ENCODE measurements around the gene NPAS3. TPM values are rescaled to one million over a fixed set of nuclear protein-coding genes. Genes with fewer than 3 reads are reported as not detected.

NPAS3 gene
- total RNA-seq, 4 donors from 2014 or later = 1.5 to 12.3 (median 3.4) TPM

DNA sequence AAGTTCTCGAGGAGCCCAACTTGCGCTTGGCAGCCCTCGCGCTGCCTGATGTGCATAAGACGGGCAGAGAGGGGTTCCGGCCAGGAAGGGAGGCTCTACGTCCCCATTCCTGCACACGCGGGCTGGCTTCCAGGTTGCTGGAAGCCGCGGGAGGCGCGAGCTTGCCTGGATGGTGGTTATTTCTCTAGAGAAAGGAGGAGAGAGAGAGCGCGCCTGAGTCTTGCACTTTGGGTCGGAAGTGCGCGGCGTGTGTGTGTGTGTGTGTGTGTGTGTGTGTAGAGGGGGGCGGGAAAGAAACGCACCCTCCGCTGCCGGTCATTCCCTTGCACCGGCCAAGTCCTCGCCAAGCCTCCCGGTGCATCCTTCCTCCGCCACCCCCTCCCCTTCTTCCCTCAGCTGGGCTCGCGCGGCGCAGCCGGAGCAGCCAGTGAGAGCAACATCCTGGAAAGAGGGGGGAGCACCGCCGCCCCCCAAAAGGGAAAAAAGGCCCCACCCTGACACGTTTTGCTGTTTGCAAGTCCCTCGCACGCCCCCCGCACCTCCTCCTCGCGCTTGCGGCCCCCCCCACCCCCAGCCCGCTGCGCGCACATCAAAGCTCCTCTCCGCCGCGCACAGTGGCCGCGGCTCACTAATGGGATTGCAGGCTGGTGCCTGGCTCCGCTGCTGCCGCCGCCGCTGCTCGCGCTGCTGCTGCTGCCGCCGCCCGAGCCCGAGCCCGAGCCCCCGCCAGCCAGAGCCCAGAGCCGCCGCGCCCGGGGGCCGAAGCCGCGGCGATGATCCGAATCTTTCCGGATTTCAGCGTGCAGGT lies 4.4 kb upstream of the NPAS3 start:
- DNase-seq (ENCODE audit: low spot score in 2 of 2) = no peak
- Histone ChIP-seq H3K4me1 (peaks cover 0 to 37% (median 8%) of the 10 kb centered on the region in 4 donors), H3K4me3 (peak overlapping the region; percentile 36 to 58 (median 45)), H3K27ac (peak overlapping the region in 1 of 4 donors; percentile 20), H3K36me3 (no peaks in the 10 kb centered on the region), H3K9me3 (no peaks in the 10 kb centered on the region), H3K27me3 (peaks cover 0 to 31% of the 10 kb centered on the region in 2 donors)
- TF ChIP-seq EP300 (IDR thresholded peaks at IDR 0.05) (no peak), POLR2A (IDR thresholded peaks at IDR 0.05) (no peak)
- TF ChIP-seq, protein P1, sequence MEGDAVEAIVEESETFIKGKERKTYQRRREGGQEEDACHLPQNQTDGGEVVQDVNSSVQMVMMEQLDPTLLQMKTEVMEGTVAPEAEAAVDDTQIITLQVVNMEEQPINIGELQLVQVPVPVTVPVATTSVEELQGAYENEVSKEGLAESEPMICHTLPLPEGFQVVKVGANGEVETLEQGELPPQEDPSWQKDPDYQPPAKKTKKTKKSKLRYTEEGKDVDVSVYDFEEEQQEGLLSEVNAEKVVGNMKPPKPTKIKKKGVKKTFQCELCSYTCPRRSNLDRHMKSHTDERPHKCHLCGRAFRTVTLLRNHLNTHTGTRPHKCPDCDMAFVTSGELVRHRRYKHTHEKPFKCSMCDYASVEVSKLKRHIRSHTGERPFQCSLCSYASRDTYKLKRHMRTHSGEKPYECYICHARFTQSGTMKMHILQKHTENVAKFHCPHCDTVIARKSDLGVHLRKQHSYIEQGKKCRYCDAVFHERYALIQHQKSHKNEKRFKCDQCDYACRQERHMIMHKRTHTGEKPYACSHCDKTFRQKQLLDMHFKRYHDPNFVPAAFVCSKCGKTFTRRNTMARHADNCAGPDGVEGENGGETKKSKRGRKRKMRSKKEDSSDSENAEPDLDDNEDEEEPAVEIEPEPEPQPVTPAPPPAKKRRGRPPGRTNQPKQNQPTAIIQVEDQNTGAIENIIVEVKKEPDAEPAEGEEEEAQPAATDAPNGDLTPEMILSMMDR (IDR thresholded peaks at IDR 0.05) = no peak
- WGBS, 2 donors = 0% methylated on average over 22 to 48 of the region's 72 CpGs

- no peak for DNase-seq (ENCODE audit: low spot score in 2 of 2)
- peak overlapping the region in 1 of 4 donors; percentile 20 for H3K27ac ChIP-seq
- H3K36me3 ChIP-seq = no peaks in the 10 kb centered on the region
These were observed 3.6 kb upstream of the NPAS3 start for GRCh38 chr14:32934881-32935633.

DNA sequence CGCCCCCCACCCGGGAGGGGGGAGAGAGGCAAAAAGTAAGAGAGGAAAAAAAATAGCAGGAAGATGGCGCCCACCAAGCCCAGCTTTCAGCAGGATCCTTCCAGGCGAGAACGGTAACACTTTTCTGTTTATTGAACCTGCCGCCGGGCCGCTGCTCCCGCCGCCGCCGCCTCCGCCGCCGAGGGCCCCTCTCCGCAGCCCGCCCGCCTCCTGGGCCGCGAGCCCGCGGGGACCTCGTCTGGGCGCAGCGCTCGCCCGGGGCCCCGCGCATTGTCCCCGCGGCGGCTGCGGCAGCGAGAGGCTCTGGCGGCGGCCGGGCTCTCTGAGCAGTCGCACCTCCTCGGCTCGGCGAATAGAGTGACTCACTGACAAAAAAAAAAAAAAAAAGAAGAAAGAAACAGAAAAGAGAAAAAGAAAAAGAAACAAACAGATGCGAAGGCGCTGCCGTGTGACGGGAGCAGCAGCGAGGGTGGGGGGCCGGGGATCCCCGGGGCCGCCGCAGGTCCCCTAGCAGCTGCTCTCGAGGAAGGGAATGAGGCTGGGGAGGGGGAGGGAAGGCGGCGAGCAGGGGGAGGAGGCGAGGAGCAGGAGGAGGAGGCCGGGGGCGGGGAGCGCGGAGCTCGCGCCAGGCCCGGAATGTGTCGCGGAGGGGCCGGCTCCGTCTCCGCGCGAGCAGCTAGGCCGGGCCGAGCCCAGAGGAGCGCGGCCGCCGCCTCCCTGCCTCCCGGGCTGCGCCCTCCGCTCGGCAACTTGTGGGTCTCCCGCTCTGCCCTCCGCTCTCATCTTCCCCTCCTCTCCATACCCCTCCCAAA lies 781 bp downstream of the NPAS3 start:
- DNase-seq (ENCODE audit: low spot score in 2 of 2) = peak; percentile 55 to 75
- Histone ChIP-seq H3K4me1 (peaks cover 0 to 24% (median 5%) of the 10 kb centered on the region in 4 donors), H3K4me3 (peak overlapping the region; percentile 52 to 85 (median 66)), H3K36me3 (no peaks in the 10 kb centered on the region), H3K27me3 (peaks cover 0 to 24% of the 10 kb centered on the region in 2 donors), H3K27ac (peak overlapping the region; percentile 58 to 94 (median 80)), H3K9me3 (no peaks in the 10 kb centered on the region)
- WGBS, 2 donors = 0 to 1% methylated on average over 78 to 79 of the region's 80 CpGs
- TF ChIP-seq POLR2A (IDR thresholded peaks at IDR 0.05) (peak in 1 of 2 donors; percentile 20), EP300 (IDR thresholded peaks at IDR 0.05) (peak in 1 of 2 donors; percentile 48)
- TF ChIP-seq, protein P1 (IDR thresholded peaks at IDR 0.05) = no peak

More at GRCh38 chr14:32934881-32935633, 3.6 kb upstream of the NPAS3 start:
- Histone ChIP-seq H3K9me3 (no peaks in the 10 kb centered on the region), H3K27me3 (peaks cover 0 to 31% of the 10 kb centered on the region in 2 donors), H3K4me1 (peaks cover 0 to 39% (median 8%) of the 10 kb centered on the region in 4 donors), H3K4me3 (peak overlapping the region; percentile 36 to 58 (median 40))
- WGBS, 2 donors = 13 to 19% methylated on average over 16 to 40 of the region's 42 CpGs
- no peak for TF ChIP-seq EP300 (IDR thresholded peaks at IDR 0.05)
- TF ChIP-seq POLR2A (IDR thresholded peaks at IDR 0.05) = no peak
- TF ChIP-seq, protein P1 (IDR thresholded peaks at IDR 0.05) = no peak

GRCh38 chr14:32940066-32940651 lies 1.5 kb downstream of the NPAS3 start:
- peak in 1 of 2 donors; percentile 1 for TF ChIP-seq EP300 (IDR thresholded peaks at IDR 0.05)
- TF ChIP-seq, protein P1 (IDR thresholded peaks at IDR 0.05) = no peak
- Histone ChIP-seq H3K27me3 (peaks cover 0 to 22% of the 10 kb centered on the region in 2 donors), H3K36me3 (no peaks in the 10 kb centered on the region), H3K4me1 (peaks cover 0 to 21% (median 5%) of the 10 kb centered on the region in 4 donors), H3K9me3 (no peaks in the 10 kb centered on the region), H3K27ac (peak overlapping the region; percentile 58 to 94 (median 80)), H3K4me3 (peak overlapping the region; percentile 52 to 85 (median 66))
- no peak for DNase-seq (ENCODE audit: low spot score in 2 of 2)
- WGBS, 2 donors = 19 to 24% methylated on average over 13 of the region's 13 CpGs

Data from tibial nerve (tissue), 4 donors.